ENCODE measurements around the gene FKBP14. TPM values are rescaled to one million over a fixed set of nuclear protein-coding genes. Genes with fewer than 3 reads are reported as not detected.

Gene FKBP14
- total RNA-seq, 6 donors from 2014 or later, result 4.2 to 13.7 (median 9.5) TPM

DNA sequence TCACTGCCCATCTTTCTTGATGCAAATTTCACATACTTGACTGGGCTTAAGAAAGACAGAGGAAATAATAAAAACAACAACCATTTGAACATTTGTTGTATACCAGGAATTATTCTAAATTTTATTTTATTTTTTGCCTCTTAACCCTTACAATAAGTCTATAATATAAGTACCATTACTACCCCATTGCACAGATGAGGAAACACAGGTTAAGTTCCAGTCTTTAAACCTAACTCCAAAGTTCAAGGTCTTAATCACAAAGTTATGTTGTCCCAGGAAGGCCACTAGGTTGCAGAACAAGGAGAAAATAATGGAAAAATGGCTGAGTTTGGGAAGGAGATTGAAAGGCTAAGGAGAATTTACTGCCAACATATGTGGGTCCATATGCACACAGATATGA lies 3.5 kb downstream of the FKBP14 start:
- peaks cover 5 to 27% (median 20%) of the 10 kb centered on the region in 4 donors for H3K4me1 ChIP-seq
- H3K36me3 ChIP-seq, result no peaks in the 10 kb centered on the region
- no peaks in the 10 kb centered on the region for H3K27me3 ChIP-seq
- H3K27ac ChIP-seq, result no peak overlapping the region
- no peak overlapping the region for H3K4me3 ChIP-seq
- DNase-seq, result no peak
- TF ChIP-seq POLR2AphosphoS5 (IDR thresholded peaks at IDR 0.05) (no peak), EP300 (IDR thresholded peaks at IDR 0.05) (no peak), POLR2A (IDR thresholded peaks at IDR 0.05) (no peak)
- TF ChIP-seq, protein P1, sequence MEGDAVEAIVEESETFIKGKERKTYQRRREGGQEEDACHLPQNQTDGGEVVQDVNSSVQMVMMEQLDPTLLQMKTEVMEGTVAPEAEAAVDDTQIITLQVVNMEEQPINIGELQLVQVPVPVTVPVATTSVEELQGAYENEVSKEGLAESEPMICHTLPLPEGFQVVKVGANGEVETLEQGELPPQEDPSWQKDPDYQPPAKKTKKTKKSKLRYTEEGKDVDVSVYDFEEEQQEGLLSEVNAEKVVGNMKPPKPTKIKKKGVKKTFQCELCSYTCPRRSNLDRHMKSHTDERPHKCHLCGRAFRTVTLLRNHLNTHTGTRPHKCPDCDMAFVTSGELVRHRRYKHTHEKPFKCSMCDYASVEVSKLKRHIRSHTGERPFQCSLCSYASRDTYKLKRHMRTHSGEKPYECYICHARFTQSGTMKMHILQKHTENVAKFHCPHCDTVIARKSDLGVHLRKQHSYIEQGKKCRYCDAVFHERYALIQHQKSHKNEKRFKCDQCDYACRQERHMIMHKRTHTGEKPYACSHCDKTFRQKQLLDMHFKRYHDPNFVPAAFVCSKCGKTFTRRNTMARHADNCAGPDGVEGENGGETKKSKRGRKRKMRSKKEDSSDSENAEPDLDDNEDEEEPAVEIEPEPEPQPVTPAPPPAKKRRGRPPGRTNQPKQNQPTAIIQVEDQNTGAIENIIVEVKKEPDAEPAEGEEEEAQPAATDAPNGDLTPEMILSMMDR (IDR thresholded peaks at IDR 0.05), result no peak
- ATAC-seq (ENCODE audit: low FRiP score in 2 of 2), result no peak
- no peaks in the 10 kb centered on the region for H3K9me3 ChIP-seq

DNA sequence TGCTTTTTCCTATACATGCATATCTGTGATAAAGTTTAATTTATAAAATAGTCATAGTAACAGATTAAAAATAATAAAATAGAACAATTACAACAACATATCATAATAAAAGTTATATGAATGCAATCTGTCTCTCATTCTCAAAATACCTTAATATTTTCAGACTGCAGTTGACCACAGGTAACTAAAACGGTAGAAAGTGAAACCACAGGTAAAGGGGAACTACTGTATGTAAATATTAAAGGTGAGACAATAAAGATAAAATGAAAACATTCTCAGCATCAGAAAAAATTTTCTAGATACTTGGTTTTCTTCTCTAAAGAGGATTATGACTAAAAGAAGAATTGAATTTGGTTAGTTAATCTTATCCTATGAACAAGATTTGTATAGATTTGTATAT lies 6.0 kb downstream of the FKBP14 start:
- Histone ChIP-seq H3K27ac (no peak overlapping the region), H3K9me3 (no peaks in the 10 kb centered on the region), H3K4me1 (peaks cover 0 to 16% (median 10%) of the 10 kb centered on the region in 4 donors), H3K36me3 (peaks cover 0 to 9% (median 2%) of the 10 kb centered on the region in 4 donors), H3K4me3 (no peak overlapping the region), H3K27me3 (no peaks in the 10 kb centered on the region)
- WGBS, 2 donors, result 36 to 47% methylated on average over 1 of the region's 1 CpG
- DNase-seq (no peak), ATAC-seq (ENCODE audit: low FRiP score in 2 of 2) (no peak)
- no peak for TF ChIP-seq POLR2AphosphoS5 (IDR thresholded peaks at IDR 0.05)
- TF ChIP-seq POLR2A (IDR thresholded peaks at IDR 0.05), result no peak
- TF ChIP-seq, protein P1 (IDR thresholded peaks at IDR 0.05), result no peak
- no peak for TF ChIP-seq EP300 (IDR thresholded peaks at IDR 0.05)

DNA sequence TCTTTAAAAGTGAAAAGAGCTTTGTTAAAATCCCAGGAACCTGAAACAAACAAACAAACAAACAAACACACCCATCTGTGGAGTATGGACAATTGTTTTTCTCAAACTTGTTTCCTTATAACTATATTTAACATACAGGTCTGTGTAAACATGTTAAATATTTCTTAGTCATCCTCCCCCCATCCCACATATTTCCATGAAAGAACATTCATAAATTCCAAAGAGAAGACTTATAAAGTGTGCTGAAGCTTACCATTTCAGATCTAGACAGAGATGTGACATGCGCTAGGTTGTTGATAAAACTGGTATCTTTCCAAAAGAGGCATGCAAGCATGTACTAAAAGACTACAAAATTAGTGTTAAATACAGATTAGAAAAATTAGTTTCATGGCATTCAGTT lies 6.5 kb downstream of the FKBP14 start:
- Histone ChIP-seq H3K27me3 (no peaks in the 10 kb centered on the region), H3K4me3 (no peak overlapping the region), H3K9me3 (no peaks in the 10 kb centered on the region), H3K36me3 (peaks cover 0 to 9% (median 2%) of the 10 kb centered on the region in 4 donors), H3K27ac (no peak overlapping the region), H3K4me1 (peaks cover 0 to 10% (median 4%) of the 10 kb centered on the region in 4 donors)
- no peak for DNase-seq
- ATAC-seq (ENCODE audit: low FRiP score in 2 of 2), result no peak
- TF ChIP-seq, protein P1 (IDR thresholded peaks at IDR 0.05), result no peak
- no peak for TF ChIP-seq EP300 (IDR thresholded peaks at IDR 0.05)
- no peak for TF ChIP-seq POLR2A (IDR thresholded peaks at IDR 0.05)
- TF ChIP-seq POLR2AphosphoS5 (IDR thresholded peaks at IDR 0.05), result no peak
- WGBS, 2 donors, result 97 to 100% methylated on average over 1 of the region's 1 CpG

DNA sequence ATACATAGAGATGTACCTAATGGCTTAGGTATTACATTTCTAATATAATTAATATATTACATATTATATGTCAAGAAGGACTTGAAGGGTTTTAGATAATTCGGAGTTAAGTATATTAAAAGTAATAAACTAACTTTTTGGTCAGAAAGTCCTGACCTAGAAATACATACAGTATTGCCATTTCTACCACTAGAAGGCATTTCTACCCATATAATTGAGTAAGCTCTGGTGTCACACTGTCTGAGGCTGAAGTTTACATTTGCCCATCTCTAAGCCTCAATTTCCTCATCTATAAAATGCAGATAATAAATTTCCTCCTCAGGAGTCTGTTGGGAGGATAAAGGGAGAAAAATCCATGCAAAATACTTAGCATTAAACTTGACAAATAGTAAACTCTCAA lies 7.1 kb downstream of the FKBP14 start:
- ATAC-seq (ENCODE audit: low FRiP score in 2 of 2) (no peak), DNase-seq (no peak)
- no peaks in the 10 kb centered on the region for H3K27me3 ChIP-seq
- H3K4me1 ChIP-seq, result peaks cover 0 to 6% (median under 1%) of the 10 kb centered on the region in 4 donors
- H3K4me3 ChIP-seq, result no peak overlapping the region
- no peaks in the 10 kb centered on the region for H3K9me3 ChIP-seq
- TF ChIP-seq POLR2A (IDR thresholded peaks at IDR 0.05), result no peak
- TF ChIP-seq, protein P1 (IDR thresholded peaks at IDR 0.05), result no peak
- no peak for TF ChIP-seq POLR2AphosphoS5 (IDR thresholded peaks at IDR 0.05)
- TF ChIP-seq EP300 (IDR thresholded peaks at IDR 0.05), result no peak
- H3K36me3 ChIP-seq, result peaks cover 0 to 9% (median 2%) of the 10 kb centered on the region in 4 donors
- no peak overlapping the region for H3K27ac ChIP-seq
- 74 to 78% methylated on average over 1 of the region's 1 CpG for WGBS, 2 donors

DNA sequence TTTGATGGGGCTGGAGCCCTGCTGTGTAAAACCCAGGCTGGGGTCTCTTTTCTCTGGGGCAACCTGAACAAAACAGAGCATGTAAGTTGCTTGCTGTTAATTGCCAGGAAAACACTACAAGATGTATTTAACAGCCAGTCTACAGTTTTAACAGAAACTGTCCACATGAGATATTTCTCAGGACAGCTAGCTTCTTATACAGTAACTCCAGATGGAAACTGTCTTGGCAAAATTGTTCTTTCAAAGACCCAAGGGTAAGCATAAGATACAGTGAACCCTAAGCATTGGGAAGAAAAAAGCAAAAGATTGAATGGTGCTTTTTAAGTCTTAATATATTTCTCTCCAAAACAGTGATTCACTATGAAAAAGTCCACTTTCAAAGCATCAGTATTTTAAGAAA lies 8.1 kb downstream of the FKBP14 start:
- DNase-seq, result no peak
- Histone ChIP-seq H3K4me1 (no peaks in the 10 kb centered on the region), H3K4me3 (no peak overlapping the region), H3K27ac (no peak overlapping the region), H3K9me3 (no peaks in the 10 kb centered on the region), H3K36me3 (peaks cover 0 to 18% (median 6%) of the 10 kb centered on the region in 4 donors), H3K27me3 (no peaks in the 10 kb centered on the region)
- TF ChIP-seq POLR2AphosphoS5 (IDR thresholded peaks at IDR 0.05) (no peak), EP300 (IDR thresholded peaks at IDR 0.05) (no peak), POLR2A (IDR thresholded peaks at IDR 0.05) (no peak)
- TF ChIP-seq, protein P1 (IDR thresholded peaks at IDR 0.05), result no peak
- ATAC-seq (ENCODE audit: low FRiP score in 2 of 2), result no peak

All from upper lobe of left lung (tissue), 6 donors.